Measurements from ENCODE around the gene DYSF.

GRCh38 chr2:71714601-71715240 lies 261.4 kb downstream of the DYSF start:
- TF ChIP-seq CTCF (IDR thresholded peaks at IDR 0.05; ENCODE audit: poor library complexity, severe bottlenecking) (no peak), EZH2 (IDR thresholded peaks at IDR 0.05; ENCODE audit: borderline replicate concordance, insufficient read depth, low read length, poor library complexity, severe bottlenecking) (no peak)

All from neural cell (in vitro differentiated cells).